ENCODE data around the gene ANKRD11. TPM values are rescaled to one million over a fixed set of nuclear protein-coding genes. Genes with fewer than 3 reads are reported as not detected.
"Not testable (repeated sequence)": the region's sequence is repeated elsewhere in the genome, so short reads cannot be mapped to it uniquely, and the experiment has no call there.

The ANKRD11 gene
- total RNA-seq, 1 experiment from 2014 or later, result 242 TPM

- Mint-ChIP-seq H3K36me3 (ENCODE audit: insufficient read depth, unreplicated experiment) (peaks cover 28% of the 10 kb centered on the region), H3K4me1 (ENCODE audit: low read depth, unreplicated experiment) (peaks cover 38% of the 10 kb centered on the region), H3K27ac (ENCODE audit: unreplicated experiment) (no peak overlapping the region), H3K27me3 (ENCODE audit: unreplicated experiment) (no peaks in the 10 kb centered on the region), H3K4me3 (ENCODE audit: low read depth, unreplicated experiment) (no peak overlapping the region), H3K9me3 (ENCODE audit: low read depth, unreplicated experiment) (peaks cover 3% of the 10 kb centered on the region)
- intact Hi-C loops (cut with micrococcal nuclease; ENCODE audit: unreplicated experiment), result no loop called here
- no peak for TF ChIP-seq CTCF (IDR thresholded peaks at IDR 0.05; ENCODE audit: unreplicated experiment)
- CTCF ChIA-PET, result no interaction called here
- no TSS peak for BruUV-seq (replicated peaks)
- DNase-seq, result no peak
Measured at GRCh38 chr16:89455692-89456091, 34.7 kb downstream of the ANKRD11 start.

- CTCF ChIA-PET, result interaction anchor here (0.6 kb wide), 1 partner anchor 129 kb away, joined by 3 read pairs; no protein-coding TSS in a partner anchor
- Mint-ChIP-seq H3K27ac (ENCODE audit: unreplicated experiment) (no peak overlapping the region), H3K9me3 (ENCODE audit: low read depth, unreplicated experiment) (peaks cover 3% of the 10 kb centered on the region), H3K4me1 (ENCODE audit: low read depth, unreplicated experiment) (peaks cover 40% of the 10 kb centered on the region), H3K27me3 (ENCODE audit: unreplicated experiment) (no peaks in the 10 kb centered on the region), H3K4me3 (ENCODE audit: low read depth, unreplicated experiment) (no peak overlapping the region), H3K36me3 (ENCODE audit: insufficient read depth, unreplicated experiment) (peaks cover 23% of the 10 kb centered on the region)
- no peak for DNase-seq
- no TSS peak for BruUV-seq (replicated peaks)
- intact Hi-C loops (cut with micrococcal nuclease; ENCODE audit: unreplicated experiment), result no loop called here
- TF ChIP-seq CTCF (IDR thresholded peaks at IDR 0.05; ENCODE audit: unreplicated experiment), result no peak
Measured at GRCh38 chr16:89455178-89455577, 35.2 kb downstream of the ANKRD11 start.

GRCh38 chr16:89454378-89455125 lies 35.8 kb downstream of the ANKRD11 start:
- peaks cover 46% of the 10 kb centered on the region for H3K4me1 Mint-ChIP-seq (ENCODE audit: low read depth, unreplicated experiment)
- DNase-seq, result not testable (repeated sequence)
- peaks cover 19% of the 10 kb centered on the region for H3K36me3 Mint-ChIP-seq (ENCODE audit: insufficient read depth, unreplicated experiment)

GRCh38 chr16:89453501-89454321 lies 36.6 kb downstream of the ANKRD11 start:
- no TSS peak for BruUV-seq (replicated peaks)
- Mint-ChIP-seq H3K4me1 (ENCODE audit: low read depth, unreplicated experiment) (peaks cover 47% of the 10 kb centered on the region), H3K27ac (ENCODE audit: unreplicated experiment) (peak overlapping the region; percentile 60), H3K27me3 (ENCODE audit: unreplicated experiment) (no peaks in the 10 kb centered on the region), H3K4me3 (ENCODE audit: low read depth, unreplicated experiment) (peak overlapping the region; percentile 2), H3K36me3 (ENCODE audit: insufficient read depth, unreplicated experiment) (peaks cover 10% of the 10 kb centered on the region), H3K9me3 (ENCODE audit: low read depth, unreplicated experiment) (peaks cover 3% of the 10 kb centered on the region)
- intact Hi-C loops (cut with micrococcal nuclease; ENCODE audit: unreplicated experiment), result loop anchor here (5.0 kb wide), 1 partner anchor 34 kb away; no protein-coding TSS in a partner anchor
- peak; percentile 52 for TF ChIP-seq CTCF (IDR thresholded peaks at IDR 0.05; ENCODE audit: unreplicated experiment)
- CTCF ChIA-PET, result no interaction called here
- no peak for DNase-seq

More at GRCh38 chr16:89454378-89455125, 35.8 kb downstream of the ANKRD11 start:
- peak overlapping the region; percentile 60 for H3K27ac Mint-ChIP-seq (ENCODE audit: unreplicated experiment)
- H3K27me3 Mint-ChIP-seq (ENCODE audit: unreplicated experiment); H3K9me3 Mint-ChIP-seq (ENCODE audit: low read depth, unreplicated experiment); H3K4me3 Mint-ChIP-seq (ENCODE audit: low read depth, unreplicated experiment); BruUV-seq (replicated peaks): not testable (repeated sequence)
- intact Hi-C loops (cut with micrococcal nuclease; ENCODE audit: unreplicated experiment), result loop anchor here (5.0 kb wide), 1 partner anchor 33 kb away; no protein-coding TSS in a partner anchor
- CTCF ChIA-PET, result interaction anchor here (0.6 to 0.7 kb wide), 2 partner anchors 9 to 129 kb away, joined by 3 read pairs; no protein-coding TSS in a partner anchor

Measured in Calu3 (cell line).